Skeletal muscle satellite cell (primary cell): ENCODE data around the gene VPS4A. TPM values are rescaled to one million over a fixed set of nuclear protein-coding genes. Genes with fewer than 3 reads are reported as not detected.

Experiments used
- H3K27me3 ChIP-seq: 2 replicates; pipeline ENCODE4 v1.7.0; 2013; ENCODE audit warnings: low read length; ENCODE audit not compliant: control insufficient read depth, insufficient read depth
- H3K36me3 ChIP-seq: 2 replicates; pipeline ENCODE4 v1.7.0; 2013; ENCODE audit warnings: mild to moderate bottlenecking, control low read depth, low read length; ENCODE audit not compliant: insufficient read depth
- H3K4me1 ChIP-seq: 2 replicates; pipeline ENCODE4 v1.7.0; 2013; ENCODE audit warnings: low read length; ENCODE audit not compliant: control insufficient read depth, insufficient read depth
- H3K4me2 ChIP-seq: 2 replicates; pipeline ENCODE4 v1.7.0; 2013; ENCODE audit warnings: mild to moderate bottlenecking, low read length
- H3K4me3 ChIP-seq: 2 replicates; pipeline ENCODE4 v1.7.0; 2013; ENCODE audit warnings: low read length
- H3K9ac ChIP-seq: 2 replicates; pipeline ENCODE4 v1.7.0; 2013; ENCODE audit warnings: mild to moderate bottlenecking, low read depth, low read length, moderate library complexity
- H3K9me3 ChIP-seq: replicated peaks from 2 replicates; pipeline ENCODE4 v1.7.0; 2013; ENCODE audit warnings: mild to moderate bottlenecking, control low read depth, low read length
- total RNA-seq: library from RNA; depleted of rRNA; stranded (reverse); fragments of >200 nt; gene quantifications from 2 replicates; pipeline ENCODE4 v1.2.3, GENCODE V29; 2012; rRNA removed

VPS4A gene
- total RNA-seq, result 37.0 and 37.1 TPM in 2 replicates

DNA sequence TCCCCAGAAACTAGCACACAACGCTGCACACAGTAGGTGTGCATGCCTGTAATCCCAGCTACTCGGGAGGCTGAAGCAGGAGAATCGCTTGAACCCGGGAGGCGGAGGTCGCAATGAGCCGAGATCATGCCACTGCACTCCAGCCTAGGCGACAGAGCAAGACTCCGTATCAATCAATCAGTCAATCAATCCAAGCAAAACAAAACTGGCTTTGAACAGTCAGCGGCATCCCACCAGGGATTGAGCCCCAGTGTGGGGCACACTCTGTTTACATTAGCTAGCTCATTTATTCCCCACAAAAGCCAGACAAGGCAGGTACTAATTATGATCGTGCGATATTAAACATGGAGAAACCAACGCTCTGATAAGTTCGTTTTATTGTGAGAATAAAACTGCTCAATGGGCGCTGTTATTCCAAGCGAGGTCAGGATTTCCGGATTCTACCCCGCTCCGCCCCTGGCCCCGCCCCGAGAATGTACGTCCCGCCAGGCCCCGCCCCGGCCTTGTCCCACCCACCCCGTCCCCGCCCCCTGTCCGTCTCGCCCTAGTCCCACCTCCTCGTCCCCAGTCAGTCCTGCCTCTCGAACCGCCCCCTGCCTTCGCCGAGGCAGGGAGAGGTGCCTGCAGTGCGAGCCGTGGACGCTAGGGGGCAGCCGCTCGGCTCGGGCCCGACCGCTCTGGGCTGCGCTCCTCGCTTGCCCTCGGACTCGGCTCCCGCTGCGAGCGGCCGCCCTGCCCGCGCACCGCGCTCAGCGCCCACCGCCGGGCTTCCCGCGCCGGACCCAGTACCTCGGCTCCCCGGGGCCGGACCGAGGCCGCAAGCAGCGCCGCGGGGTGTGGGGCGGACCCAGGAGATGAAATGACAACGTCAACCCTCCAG is at the start of gene VPS4A:
VPS4A (plus strand) TSS at position 698 of the 880 bp plus-strand sequence; CDS start at position 860, 162 bp downstream.
- Histone ChIP-seq H3K27me3 (no peaks in the 10 kb centered on the region), H3K9me3 (no peaks in the 10 kb centered on the region), H3K4me2 (peak within 1 kb of the TSS; percentile 99), H3K36me3 (peaks cover 17% of the 10 kb centered on the region), H3K4me1 (peaks cover 8% of the 10 kb centered on the region), H3K4me3 (peak within 1 kb of the TSS; percentile 88), H3K9ac (peak within 1 kb of the TSS; percentile 98)

DNA sequence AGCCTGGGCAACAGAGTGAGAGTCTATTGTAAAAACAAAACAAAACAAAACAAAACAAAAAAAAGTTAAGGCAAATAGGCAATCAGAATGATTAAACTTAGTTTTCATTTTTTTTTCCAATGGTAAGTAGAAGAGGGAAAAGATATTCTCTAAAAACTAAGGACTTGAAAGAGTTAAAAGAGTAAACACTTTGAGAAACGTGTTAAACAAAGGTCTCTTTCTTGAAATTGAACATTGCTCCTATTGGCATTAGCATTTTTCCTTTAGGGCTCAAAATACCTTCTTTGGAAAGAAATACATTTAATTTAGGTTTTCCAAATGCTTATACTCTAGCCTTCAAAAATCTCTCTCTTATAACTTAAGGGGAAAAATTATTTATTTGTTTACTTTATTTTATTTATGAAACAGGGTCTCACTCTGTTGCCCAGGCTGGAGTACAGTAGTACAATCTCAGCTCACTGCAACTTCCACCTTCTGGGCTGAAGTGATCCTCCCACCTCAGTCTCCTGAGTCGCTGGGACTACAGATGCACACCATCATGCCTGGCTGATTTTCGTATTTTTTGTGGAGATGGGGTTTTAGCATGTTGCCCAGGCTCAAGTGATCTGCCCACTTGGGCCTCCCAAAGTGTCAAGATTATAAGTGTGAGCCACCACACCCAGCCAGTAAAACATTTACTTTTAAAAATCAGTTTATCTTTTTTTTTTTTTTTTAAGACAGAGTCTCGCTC is 44.7 kb upstream of the VPS4A start:
- H3K9ac ChIP-seq, result no peak overlapping the region
- no peak overlapping the region for H3K4me2 ChIP-seq
- H3K36me3 ChIP-seq, result peaks cover 9% of the 10 kb centered on the region
- H3K4me3 ChIP-seq, result no peak overlapping the region
- H3K4me1 ChIP-seq, result peaks cover 10% of the 10 kb centered on the region
- no peaks in the 10 kb centered on the region for H3K27me3 ChIP-seq
- H3K9me3 ChIP-seq, result no peaks in the 10 kb centered on the region

DNA sequence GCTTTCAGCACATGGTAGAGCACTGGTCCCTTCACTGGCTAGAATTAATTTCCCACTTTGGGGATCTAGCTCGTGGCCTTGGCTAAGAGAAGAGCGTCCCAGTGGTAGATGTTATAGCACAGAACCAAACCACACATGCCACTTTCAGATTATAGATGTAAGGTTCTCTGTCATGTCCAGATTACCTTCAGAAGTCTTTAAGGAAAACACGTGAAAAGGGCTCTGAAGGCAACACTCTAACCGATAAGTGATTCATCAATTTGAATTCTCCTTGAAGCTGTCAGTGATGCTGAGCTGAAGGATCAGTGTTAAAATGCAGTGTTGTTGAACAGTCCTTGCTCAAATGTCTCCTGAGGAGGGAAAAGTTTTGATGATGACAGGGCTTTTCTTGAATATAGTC is 43.5 kb upstream of the VPS4A start:
- H3K4me2 ChIP-seq, result no peak overlapping the region
- H3K4me3 ChIP-seq, result no peak overlapping the region
- peaks cover 9% of the 10 kb centered on the region for H3K36me3 ChIP-seq
- H3K9ac ChIP-seq, result no peak overlapping the region
- H3K9me3 ChIP-seq, result no peaks in the 10 kb centered on the region
- no peaks in the 10 kb centered on the region for H3K27me3 ChIP-seq
- H3K4me1 ChIP-seq, result peaks cover 11% of the 10 kb centered on the region

DNA sequence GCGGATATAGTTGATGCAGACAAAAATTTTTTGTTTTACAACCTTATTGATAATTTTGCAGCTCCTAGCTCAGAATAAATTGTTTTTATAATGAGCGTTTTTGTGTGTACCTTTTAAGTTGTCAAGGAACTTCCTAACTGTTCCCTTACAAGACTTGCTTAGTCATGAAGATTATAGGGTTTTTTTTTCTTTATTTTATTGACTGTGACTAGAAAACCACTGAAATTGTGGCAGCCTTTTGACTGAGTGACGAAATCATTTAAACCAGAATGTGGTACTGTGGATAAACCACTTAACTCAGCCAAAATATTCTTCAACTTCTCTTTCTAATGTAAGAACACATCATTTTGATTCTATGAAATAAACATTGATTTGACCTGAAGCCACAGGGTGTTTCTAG is 40.8 kb upstream of the VPS4A start:
- Histone ChIP-seq H3K4me2 (no peak overlapping the region), H3K36me3 (peaks cover 2% of the 10 kb centered on the region), H3K4me1 (peaks cover 27% of the 10 kb centered on the region), H3K9ac (no peak overlapping the region), H3K4me3 (no peak overlapping the region), H3K9me3 (no peaks in the 10 kb centered on the region), H3K27me3 (no peaks in the 10 kb centered on the region)

DNA sequence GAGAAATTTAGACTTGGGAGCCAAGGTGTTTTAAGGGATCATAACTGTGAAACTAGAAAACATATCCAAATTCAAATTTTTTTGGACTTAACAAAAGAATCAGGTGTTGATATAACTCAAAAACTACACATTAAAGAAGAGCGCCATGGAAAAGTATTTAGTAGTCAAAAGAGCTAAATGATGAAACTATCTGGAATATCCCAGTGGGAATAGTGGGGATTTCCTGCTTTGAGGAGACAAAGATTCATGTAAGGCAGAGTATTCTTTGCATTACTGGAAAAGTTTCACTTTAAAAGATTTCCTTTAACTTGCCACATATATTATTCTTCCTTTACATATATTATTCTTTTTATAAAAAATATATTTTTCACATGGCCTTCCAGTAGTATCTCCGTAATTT is 40.3 kb upstream of the VPS4A start:
- no peak overlapping the region for H3K4me2 ChIP-seq
- no peak overlapping the region for H3K9ac ChIP-seq
- peaks cover 32% of the 10 kb centered on the region for H3K4me1 ChIP-seq
- H3K9me3 ChIP-seq, result no peaks in the 10 kb centered on the region
- peaks cover 2% of the 10 kb centered on the region for H3K36me3 ChIP-seq
- no peaks in the 10 kb centered on the region for H3K27me3 ChIP-seq
- H3K4me3 ChIP-seq, result no peak overlapping the region

DNA sequence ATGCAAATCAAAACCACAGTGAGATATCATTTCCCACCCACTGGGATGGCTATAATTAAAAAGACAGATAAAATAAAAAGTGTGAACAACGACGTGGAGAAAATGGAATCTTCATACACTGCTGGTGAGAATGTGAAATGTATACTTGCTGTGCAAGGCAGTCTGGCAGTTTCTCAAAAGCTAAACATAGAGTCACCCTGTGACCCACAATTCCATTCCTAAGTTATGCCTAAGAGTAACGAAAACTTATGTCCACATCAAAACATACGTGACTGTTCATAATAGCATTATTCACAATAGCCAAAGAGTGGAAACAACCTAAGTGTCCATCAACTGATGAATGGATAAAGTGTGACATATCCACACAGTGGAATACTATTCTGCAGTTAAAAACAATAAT is 38.1 kb upstream of the VPS4A start:
- H3K9me3 ChIP-seq, result no peaks in the 10 kb centered on the region
- no peaks in the 10 kb centered on the region for H3K27me3 ChIP-seq
- H3K4me3 ChIP-seq, result no peak overlapping the region
- H3K9ac ChIP-seq, result no peak overlapping the region
- peaks cover 2% of the 10 kb centered on the region for H3K36me3 ChIP-seq
- peaks cover 49% of the 10 kb centered on the region for H3K4me1 ChIP-seq
- H3K4me2 ChIP-seq, result no peak overlapping the region

DNA sequence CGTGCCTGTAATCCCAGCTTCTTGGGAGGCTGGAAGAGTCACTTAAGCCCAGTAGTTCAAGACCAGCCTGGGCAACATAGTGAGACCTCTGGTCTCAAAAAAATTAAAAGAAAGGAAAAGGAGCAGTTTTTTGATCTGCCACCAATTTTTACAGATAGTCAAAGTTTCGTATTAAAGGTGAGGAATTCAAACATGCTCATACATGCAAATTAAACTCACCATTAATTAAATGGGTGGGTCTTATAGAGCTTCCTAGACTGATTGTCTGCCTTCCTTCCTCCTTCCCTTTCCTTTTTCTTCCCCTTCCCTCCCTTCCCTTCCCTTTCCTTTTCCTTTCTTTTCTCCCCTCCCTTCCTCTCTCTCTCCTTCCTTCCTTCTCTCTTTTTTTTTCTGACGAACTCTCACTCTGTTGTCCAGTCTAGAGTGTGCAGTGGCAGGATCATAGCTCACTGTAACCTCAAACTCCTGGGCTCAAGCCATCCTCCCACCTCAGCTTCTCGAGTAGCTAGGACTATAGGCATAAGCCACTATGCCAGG is 36.4 kb upstream of the VPS4A start:
- Histone ChIP-seq H3K9me3 (no peaks in the 10 kb centered on the region), H3K4me1 (peaks cover 49% of the 10 kb centered on the region), H3K27me3 (no peaks in the 10 kb centered on the region), H3K4me3 (no peak overlapping the region), H3K36me3 (peaks cover 2% of the 10 kb centered on the region), H3K9ac (no peak overlapping the region), H3K4me2 (no peak overlapping the region)

DNA sequence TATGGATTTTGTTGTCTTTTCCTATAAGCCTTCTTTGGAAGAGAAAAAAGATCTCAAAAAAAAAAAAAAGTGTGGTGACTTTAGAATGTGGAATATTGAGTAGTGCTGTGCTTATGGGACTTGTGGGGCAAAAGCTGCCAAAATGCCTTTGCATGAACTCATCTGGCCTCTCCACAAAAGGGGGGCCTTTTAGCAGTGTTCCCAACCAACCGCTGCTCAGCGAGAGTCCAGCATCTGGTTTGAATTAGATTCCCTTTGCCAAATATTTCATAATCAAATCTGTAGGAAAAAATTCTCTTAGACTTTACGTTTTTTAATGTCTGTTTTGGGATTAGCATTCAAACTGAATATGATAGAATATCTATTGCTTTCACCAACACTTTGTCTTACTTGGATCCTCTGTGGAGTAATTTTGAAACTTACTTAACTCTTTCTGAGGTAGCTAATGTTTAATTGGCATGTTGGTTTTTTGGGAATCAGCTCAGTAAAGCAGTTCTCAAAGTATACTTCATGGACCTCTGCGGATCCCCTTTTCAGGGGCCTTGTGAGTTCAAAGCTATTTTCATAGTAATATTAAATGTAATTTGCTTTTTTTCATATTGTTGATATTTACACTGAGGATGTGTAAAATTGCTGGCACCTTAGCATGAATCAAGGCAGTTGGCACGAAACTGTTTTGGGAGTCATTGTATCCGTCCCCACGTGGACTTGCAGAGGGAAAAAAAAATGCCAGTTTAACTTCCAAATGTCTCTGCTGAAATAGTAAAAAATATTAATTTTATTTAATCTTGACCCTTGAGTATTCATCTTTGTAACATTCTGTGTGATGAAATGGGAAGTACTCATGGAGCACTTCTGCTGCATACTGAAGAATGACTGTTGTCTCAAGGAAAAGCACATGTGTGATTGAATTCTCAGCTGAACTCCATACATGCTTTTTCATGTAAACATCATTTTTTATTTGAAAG is 34.7 kb upstream of the VPS4A start:
- Histone ChIP-seq H3K4me2 (peak overlapping the region; percentile 77), H3K4me3 (peak overlapping the region; percentile 28), H3K36me3 (no peaks in the 10 kb centered on the region), H3K9me3 (no peaks in the 10 kb centered on the region), H3K27me3 (no peaks in the 10 kb centered on the region), H3K9ac (peak overlapping the region; percentile 69), H3K4me1 (peaks cover 39% of the 10 kb centered on the region)

DNA sequence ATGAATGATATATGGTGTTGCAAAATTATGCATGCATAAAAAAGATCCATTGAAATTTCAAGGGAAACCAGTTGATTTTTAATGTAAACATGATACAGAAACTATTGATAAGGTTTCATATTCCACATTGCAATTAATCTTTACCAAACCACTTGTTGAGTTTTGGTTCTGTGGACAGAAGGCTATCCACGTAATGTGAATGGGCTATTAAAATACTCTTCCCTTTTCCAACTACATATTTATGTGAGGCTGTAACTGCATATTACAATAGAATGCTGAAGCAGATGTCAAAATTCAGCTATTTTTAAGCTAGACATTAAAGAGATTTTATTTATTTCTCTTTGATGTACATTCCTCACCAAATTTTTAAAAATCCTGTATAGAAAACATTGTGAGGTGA is 33.7 kb upstream of the VPS4A start:
- Histone ChIP-seq H3K36me3 (no peaks in the 10 kb centered on the region), H3K4me3 (no peak overlapping the region), H3K27me3 (no peaks in the 10 kb centered on the region), H3K4me1 (peaks cover 39% of the 10 kb centered on the region), H3K9ac (no peak overlapping the region), H3K9me3 (no peaks in the 10 kb centered on the region), H3K4me2 (no peak overlapping the region)

DNA sequence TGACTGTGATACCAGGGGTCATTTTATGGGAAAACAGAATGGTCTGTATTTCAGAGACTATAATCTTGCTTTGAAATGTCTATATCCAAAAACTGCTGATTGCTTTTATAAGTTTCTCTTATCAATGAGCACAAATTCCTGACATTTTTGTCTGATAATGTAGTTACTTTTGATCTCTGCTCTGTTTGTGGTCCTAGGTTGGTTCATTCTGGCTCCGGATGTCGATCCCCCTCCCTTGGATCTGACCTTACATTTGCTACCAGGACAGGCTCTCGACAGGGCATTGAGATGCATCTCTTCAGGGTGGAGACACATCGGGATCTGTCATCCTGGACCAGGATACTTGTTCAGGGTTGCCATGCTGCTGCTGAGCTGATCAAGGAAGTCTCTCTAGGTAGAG is 27.3 kb upstream of the VPS4A start:
- H3K9me3 ChIP-seq, result no peaks in the 10 kb centered on the region
- H3K36me3 ChIP-seq, result peaks cover 16% of the 10 kb centered on the region
- H3K4me1 ChIP-seq, result peaks cover 7% of the 10 kb centered on the region
- no peak overlapping the region for H3K9ac ChIP-seq
- H3K4me2 ChIP-seq, result no peak overlapping the region
- no peaks in the 10 kb centered on the region for H3K27me3 ChIP-seq
- no peak overlapping the region for H3K4me3 ChIP-seq

DNA sequence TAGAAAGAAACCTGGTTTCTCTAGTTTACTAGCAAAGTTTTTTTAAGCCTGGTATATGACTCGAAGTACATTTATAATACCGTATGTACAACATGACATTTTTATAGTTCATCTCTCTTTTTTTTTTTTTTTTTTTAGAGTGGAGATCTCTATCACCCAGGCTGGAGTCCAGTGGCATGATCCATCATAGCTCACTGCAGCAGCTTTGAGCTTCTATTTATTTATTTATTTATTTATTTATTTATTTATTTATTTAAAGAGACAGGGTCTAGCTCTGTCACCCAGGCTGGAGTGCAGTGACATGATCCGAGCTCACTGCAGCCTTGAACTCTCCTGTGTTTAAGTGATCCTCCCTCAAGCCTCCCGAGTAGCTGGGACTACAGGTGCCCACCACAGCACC is 25.9 kb upstream of the VPS4A start:
- Histone ChIP-seq H3K9ac (no peak overlapping the region), H3K36me3 (peaks cover 16% of the 10 kb centered on the region), H3K4me2 (no peak overlapping the region), H3K9me3 (no peaks in the 10 kb centered on the region), H3K4me1 (peaks cover 7% of the 10 kb centered on the region), H3K4me3 (no peak overlapping the region), H3K27me3 (no peaks in the 10 kb centered on the region)
